GM18519 (cell line): Measurements from ENCODE around the gene NFE2L2.
A peak's percentile ranks its signal among the peaks of the same experiment; 100 is the strongest.
"Not testable (repeated sequence)": the region's sequence is repeated elsewhere in the genome, so short reads cannot be mapped to it uniquely, and the experiment has no call there.

ENCODE experiments used
- ATAC-seq: cut with Tn5 transposase; IDR thresholded peaks from one replicate; pipeline ENCODE4 v1.9.1; 2021; ENCODE audit warnings: mild to moderate bottlenecking, moderate library complexity; ENCODE audit not compliant: unreplicated experiment, low FRiP score

The NFE2L2 gene

GRCh38 chr2:177239932-177240630, 24.4 kb downstream of the NFE2L2 start:
- peak; percentile 65 for ATAC-seq

GRCh38 chr2:177239053-177239452, 25.5 kb downstream of the NFE2L2 start:
- no peak for ATAC-seq

- no peak for ATAC-seq
These were observed 26.6 kb downstream of the NFE2L2 start for GRCh38 chr2:177237932-177238331.

- ATAC-seq: no peak
These were observed 28.6 kb downstream of the NFE2L2 start for GRCh38 chr2:177235855-177236437.

GRCh38 chr2:177234267-177234666, 30.3 kb downstream of the NFE2L2 start:
- ATAC-seq: no peak

- no peak for ATAC-seq
These were observed 32.3 kb downstream of the NFE2L2 start for GRCh38 chr2:177232098-177232704.

GRCh38 chr2:177231270-177231669, 33.3 kb downstream of the NFE2L2 start:
- no peak for ATAC-seq

- ATAC-seq: no peak
These were observed 34.9 kb downstream of the NFE2L2 start for GRCh38 chr2:177229442-177230242.

GRCh38 chr2:177225965-177226360, 38.6 kb downstream of the NFE2L2 start:
- ATAC-seq: no peak

- not testable (repeated sequence) for ATAC-seq
These were observed 41.1 kb downstream of the NFE2L2 start for GRCh38 chr2:177223436-177223835.

GRCh38 chr2:177221970-177222369, 42.6 kb downstream of the NFE2L2 start:
- no peak for ATAC-seq

- ATAC-seq: no peak
These were observed 43.0 kb downstream of the NFE2L2 start for GRCh38 chr2:177221534-177221933.

GRCh38 chr2:177219787-177220186, 44.7 kb downstream of the NFE2L2 start:
- ATAC-seq: not testable (repeated sequence)

GRCh38 chr2:177217247-177217843, 47.2 kb downstream of the NFE2L2 start:
- ATAC-seq: no peak

- peak; percentile 27 for ATAC-seq
These were observed 51.4 kb downstream of the NFE2L2 start for GRCh38 chr2:177212891-177213856.

GRCh38 chr2:177212106-177212890, 52.2 kb downstream of the NFE2L2 start, which contains the start of gene HNRNPA3:
Gene HNRNPA3, plus strand, starts transcription at chr2:177212794. Its CDS starts 6 bp downstream, at chr2:177212800.
- ATAC-seq: peak; percentile 94

GRCh38 chr2:177211576-177212105, 52.9 kb downstream of the NFE2L2 start:
- no peak for ATAC-seq

GRCh38 chr2:177211169-177211568, 53.4 kb downstream of the NFE2L2 start:
- ATAC-seq: no peak
